Measurements from ENCODE around the gene CYTH4. TPM values are rescaled to one million over a fixed set of nuclear protein-coding genes. Genes with fewer than 3 reads are reported as not detected.

The CYTH4 gene
- polyA plus RNA-seq, 1 donor from 2014 or later: not detected

DNA sequence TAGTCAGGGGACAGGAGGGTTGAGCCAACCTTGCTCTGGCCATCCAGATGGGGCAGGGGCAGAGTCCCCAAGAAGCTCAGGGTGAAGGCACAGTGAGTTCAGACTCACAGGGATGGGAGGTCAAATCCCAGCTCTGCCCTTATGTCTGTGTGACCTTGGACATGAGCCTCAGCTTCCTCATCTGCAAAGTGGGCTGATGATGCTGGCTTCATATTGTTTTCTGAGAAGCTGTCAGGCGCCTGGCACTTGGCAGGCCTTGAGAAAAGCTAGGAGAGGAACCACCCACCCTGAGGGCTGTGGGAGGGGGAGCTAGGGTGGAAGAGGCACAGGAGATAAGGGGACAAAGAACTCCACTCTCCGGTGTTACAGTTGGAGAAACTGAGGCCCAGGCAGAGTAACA lies 23.6 kb downstream of the CYTH4 start:
- Histone ChIP-seq H3K27ac (ENCODE audit: low read length) (no peak overlapping the region), H3K36me3 (ENCODE audit: insufficient read depth, low read length) (no peaks in the 10 kb centered on the region), H3K4me3 (ENCODE audit: low read length) (no peak overlapping the region), H4K20me1 (ENCODE audit: insufficient read depth) (no peaks in the 10 kb centered on the region), H2AFZ (ENCODE audit: low read depth, low read length) (no peak overlapping the region), H3K27me3 (ENCODE audit: insufficient read depth, low read depth, low read length) (no peaks in the 10 kb centered on the region), H3K9me2 (ENCODE audit: insufficient read depth, low read length) (no peaks in the 10 kb centered on the region), H3K9ac (ENCODE audit: low read length) (no peak overlapping the region), H3K79me2 (replicated peaks; ENCODE audit: insufficient read depth, low read length) (no peaks in the 10 kb centered on the region), H3K4me2 (ENCODE audit: low read length) (no peak overlapping the region), H3F3A (ENCODE audit: insufficient read depth, low read length, poor library complexity, severe bottlenecking) (no peaks in the 10 kb centered on the region), H3K9me3 (ENCODE audit: low read length) (no peaks in the 10 kb centered on the region)
- TF ChIP-seq POLR2AphosphoS5 (IDR thresholded peaks at IDR 0.05): no peak
- TF ChIP-seq RAD21 (conservative IDR thresholded peaks at IDR 0.05): no peak
- no peak for TF ChIP-seq SMC3 (conservative IDR thresholded peaks at IDR 0.05; ENCODE audit: poor library complexity)
- no peak for TF ChIP-seq CTCF (IDR thresholded peaks at IDR 0.05; ENCODE audit: poor library complexity, severe bottlenecking)
- no peak for TF ChIP-seq TAF1 (IDR thresholded peaks at IDR 0.05; ENCODE audit: low read depth)
- TF ChIP-seq, protein P1, sequence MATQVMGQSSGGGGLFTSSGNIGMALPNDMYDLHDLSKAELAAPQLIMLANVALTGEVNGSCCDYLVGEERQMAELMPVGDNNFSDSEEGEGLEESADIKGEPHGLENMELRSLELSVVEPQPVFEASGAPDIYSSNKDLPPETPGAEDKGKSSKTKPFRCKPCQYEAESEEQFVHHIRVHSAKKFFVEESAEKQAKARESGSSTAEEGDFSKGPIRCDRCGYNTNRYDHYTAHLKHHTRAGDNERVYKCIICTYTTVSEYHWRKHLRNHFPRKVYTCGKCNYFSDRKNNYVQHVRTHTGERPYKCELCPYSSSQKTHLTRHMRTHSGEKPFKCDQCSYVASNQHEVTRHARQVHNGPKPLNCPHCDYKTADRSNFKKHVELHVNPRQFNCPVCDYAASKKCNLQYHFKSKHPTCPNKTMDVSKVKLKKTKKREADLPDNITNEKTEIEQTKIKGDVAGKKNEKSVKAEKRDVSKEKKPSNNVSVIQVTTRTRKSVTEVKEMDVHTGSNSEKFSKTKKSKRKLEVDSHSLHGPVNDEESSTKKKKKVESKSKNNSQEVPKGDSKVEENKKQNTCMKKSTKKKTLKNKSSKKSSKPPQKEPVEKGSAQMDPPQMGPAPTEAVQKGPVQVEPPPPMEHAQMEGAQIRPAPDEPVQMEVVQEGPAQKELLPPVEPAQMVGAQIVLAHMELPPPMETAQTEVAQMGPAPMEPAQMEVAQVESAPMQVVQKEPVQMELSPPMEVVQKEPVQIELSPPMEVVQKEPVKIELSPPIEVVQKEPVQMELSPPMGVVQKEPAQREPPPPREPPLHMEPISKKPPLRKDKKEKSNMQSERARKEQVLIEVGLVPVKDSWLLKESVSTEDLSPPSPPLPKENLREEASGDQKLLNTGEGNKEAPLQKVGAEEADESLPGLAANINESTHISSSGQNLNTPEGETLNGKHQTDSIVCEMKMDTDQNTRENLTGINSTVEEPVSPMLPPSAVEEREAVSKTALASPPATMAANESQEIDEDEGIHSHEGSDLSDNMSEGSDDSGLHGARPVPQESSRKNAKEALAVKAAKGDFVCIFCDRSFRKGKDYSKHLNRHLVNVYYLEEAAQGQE (IDR thresholded peaks at IDR 0.05; ENCODE audit: borderline replicate concordance): no peak

DNA sequence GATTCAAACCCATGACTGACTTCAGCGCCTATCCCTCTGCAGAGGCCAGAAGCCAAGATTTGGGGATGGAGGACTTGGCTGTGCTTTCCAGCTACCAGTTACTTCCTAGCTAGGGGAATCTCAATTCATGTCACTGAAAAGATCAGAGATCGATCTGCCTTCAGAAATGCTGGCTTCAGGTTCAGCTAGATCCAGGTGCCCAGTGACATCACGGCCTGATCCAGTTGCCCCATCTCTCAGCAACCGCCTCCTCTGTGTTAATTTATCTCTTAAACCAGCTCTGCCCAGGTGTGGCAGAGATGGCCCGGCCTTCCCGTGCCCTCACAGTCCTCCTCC lies 24.2 kb downstream of the CYTH4 start:
- H3K4me2 ChIP-seq (ENCODE audit: low read length): no peak overlapping the region
- no peaks in the 10 kb centered on the region for H3K9me2 ChIP-seq (ENCODE audit: insufficient read depth, low read length)
- no peak overlapping the region for H3K27ac ChIP-seq (ENCODE audit: low read length)
- H3K36me3 ChIP-seq (ENCODE audit: insufficient read depth, low read length): no peaks in the 10 kb centered on the region
- no peaks in the 10 kb centered on the region for H3K27me3 ChIP-seq (ENCODE audit: insufficient read depth, low read depth, low read length)
- no peaks in the 10 kb centered on the region for H3F3A ChIP-seq (ENCODE audit: insufficient read depth, low read length, poor library complexity, severe bottlenecking)
- H2AFZ ChIP-seq (ENCODE audit: low read depth, low read length): no peak overlapping the region
- no peaks in the 10 kb centered on the region for H3K9me3 ChIP-seq (ENCODE audit: low read length)
- H3K4me3 ChIP-seq (ENCODE audit: low read length): no peak overlapping the region
- no peaks in the 10 kb centered on the region for H3K79me2 ChIP-seq (replicated peaks; ENCODE audit: insufficient read depth, low read length)
- H3K9ac ChIP-seq (ENCODE audit: low read length): no peak overlapping the region
- H4K20me1 ChIP-seq (ENCODE audit: insufficient read depth): no peaks in the 10 kb centered on the region
- TF ChIP-seq POLR2AphosphoS5 (IDR thresholded peaks at IDR 0.05) (no peak), EZH2 (IDR thresholded peaks at IDR 0.05; ENCODE audit: borderline replicate concordance, insufficient read depth, low read length, poor library complexity, severe bottlenecking) (no peak), SMC3 (conservative IDR thresholded peaks at IDR 0.05; ENCODE audit: poor library complexity) (no peak), EP300 (conservative IDR thresholded peaks at IDR 0.05; ENCODE audit: poor library complexity, severe bottlenecking) (no peak), MXI1 (conservative IDR thresholded peaks at IDR 0.05; ENCODE audit: poor library complexity, severe bottlenecking) (no peak), CTCF (IDR thresholded peaks at IDR 0.05; ENCODE audit: poor library complexity, severe bottlenecking) (no peak), TAF1 (IDR thresholded peaks at IDR 0.05; ENCODE audit: low read depth) (no peak), RAD21 (conservative IDR thresholded peaks at IDR 0.05) (no peak)
- TF ChIP-seq, protein P1 (IDR thresholded peaks at IDR 0.05; ENCODE audit: borderline replicate concordance): no peak

All from neural cell (in vitro differentiated cells).